Erythroblast (primary cell): ENCODE results near the gene B3GLCT.

Experiments used
- GATA1 ChIP-seq: IDR thresholded peaks from 2 replicates; pipeline ENCODE4 v1.6.1; 2011; ENCODE audit warnings: low read depth, mild to moderate bottlenecking, control low read depth, low read length, moderate library complexity
- POLR2A ChIP-seq: IDR thresholded peaks from 2 replicates; pipeline ENCODE4 v1.6.1; 2011; ENCODE audit warnings: mild to moderate bottlenecking, low read length

DNA sequence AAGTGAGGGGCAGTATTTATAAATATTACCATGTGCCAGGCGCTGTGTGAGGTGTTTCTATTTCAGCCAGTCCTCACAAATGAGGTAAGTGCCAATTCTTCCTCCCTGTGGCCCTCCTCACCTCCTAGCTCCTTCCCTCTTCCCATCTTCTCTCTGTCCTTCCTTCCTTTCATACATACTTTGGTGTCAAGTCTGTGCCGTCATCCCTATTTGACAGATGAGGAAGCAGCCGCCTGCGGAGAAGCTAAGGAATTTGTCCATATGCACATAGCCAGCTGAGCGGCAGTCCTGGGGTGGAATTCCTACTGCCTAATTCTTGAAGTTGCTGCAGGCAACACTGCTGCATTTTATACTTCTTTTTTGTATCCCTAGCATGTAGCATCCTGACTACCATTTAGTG, 150.8 kb downstream of the B3GLCT start:
- TF ChIP-seq POLR2A (no peak), GATA1 (no peak)
